GM19240 (cell line): ENCODE data around the gene GNG5.
"Not testable (repeated sequence)": the region's sequence is repeated elsewhere in the genome, so short reads cannot be mapped to it uniquely, and the experiment has no call there.

Source experiments
- DNase-seq: peaks from one replicate; pipeline ENCODE4 v3.0.0; 2011; ENCODE audit warnings: low spot score; ENCODE audit not compliant: insufficient read length

The GNG5 gene

DNA sequence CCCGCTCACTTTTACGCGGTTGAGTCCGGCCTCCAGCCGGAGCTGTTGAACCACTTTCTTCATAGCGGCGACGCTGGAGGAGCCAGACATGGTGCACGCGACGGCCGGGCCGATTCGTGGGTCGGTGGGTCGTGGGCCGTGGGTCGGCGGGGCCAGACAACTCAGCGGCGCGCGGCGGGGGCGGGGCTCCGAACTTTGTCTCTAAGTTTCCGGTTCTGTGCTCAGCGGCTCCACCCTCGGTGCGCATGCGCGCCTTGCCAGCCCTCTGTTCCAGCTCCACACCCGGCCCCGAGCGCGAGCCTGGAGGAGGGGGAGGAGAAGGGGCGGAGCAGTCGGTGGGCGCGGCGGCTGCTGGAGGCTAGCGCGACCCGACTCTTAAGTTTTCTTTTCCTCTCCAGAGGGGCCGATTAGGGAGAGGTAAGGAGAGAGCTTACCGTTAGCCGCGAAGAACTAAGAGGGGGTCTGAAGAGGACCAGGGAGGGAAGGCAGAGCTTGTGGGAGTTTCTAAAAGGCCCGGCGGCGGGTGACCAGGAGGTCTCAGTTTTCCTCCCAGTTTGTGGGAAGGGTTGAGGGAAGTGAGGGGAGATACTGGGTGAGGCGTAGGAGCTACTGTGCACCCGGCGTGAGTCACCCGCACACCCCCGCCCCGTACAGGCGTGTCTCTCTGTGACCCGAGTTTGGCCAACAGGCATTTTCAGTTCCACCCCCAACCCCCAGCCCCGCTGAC lies at the start of gene GNG5, which contains the start of gene SPATA1:
Gene GNG5 (minus strand): TSS at position 580 of the 727 bp plus-strand sequence. CDS start 490 bp downstream, at position 90.
Gene SPATA1 (plus strand): TSS at position 385 of the 727 bp plus-strand sequence. CDS start 9,974 bp downstream, outside the sequence.
- peak; percentile 55 for DNase-seq

DNA sequence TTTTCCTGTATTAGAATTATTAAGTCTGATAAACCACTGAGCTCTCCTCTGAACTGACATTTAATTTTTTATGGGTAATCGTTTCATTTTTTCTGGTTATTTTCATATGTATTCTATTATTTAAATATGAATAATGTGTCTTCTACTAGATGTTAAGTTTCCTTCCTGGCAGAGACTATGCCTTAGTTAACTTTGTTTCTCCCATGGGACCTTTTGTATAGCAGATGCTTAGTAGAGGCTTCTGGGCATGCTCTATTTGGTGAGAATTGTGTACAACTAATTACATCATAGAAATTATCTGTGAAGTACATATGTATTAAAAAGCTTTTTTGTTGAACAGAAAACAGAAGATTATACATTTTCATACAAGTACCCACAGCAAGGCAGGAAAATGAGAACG lies 44.4 kb upstream of the GNG5 start:
- no peak for DNase-seq

DNA sequence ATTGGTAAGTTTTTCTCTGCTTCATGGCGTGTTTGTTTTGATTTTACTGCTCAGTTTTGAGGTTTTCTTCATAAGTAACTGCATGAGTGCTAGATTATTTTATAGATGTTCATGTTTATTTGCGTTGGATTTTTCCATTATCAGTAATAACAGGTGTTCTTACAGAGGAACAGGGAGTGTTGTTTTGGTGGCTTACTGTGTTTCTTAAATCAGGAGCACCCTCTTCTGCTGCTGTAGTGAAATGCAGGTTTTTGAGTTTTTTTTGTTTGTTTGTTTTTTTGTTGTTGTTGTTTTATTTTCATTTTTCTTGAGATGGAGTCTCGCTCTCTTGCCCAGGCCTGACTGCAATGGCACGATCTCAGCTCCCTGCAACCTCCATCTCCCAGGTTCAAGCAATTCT lies 35.3 kb upstream of the GNG5 start:
- no peak for DNase-seq

DNA sequence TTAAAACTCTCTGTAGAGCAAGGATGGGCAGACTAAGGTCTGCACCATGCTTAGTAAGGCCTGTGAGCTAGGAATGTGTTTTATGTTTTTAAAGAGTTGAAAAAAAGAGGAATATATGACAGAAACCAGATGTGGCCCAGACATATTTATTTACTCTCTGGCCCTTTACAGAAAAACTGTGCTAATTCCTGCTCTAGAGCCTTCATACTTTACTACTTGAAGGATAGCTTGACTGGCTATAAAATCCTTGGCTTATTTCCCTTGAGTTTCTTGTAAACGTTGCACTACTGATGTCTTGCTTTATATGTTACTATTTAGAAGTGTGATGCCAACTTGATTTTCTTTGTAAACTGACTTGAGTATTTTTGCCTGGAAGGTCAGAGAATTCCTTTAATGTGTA lies 34.4 kb upstream of the GNG5 start:
- no peak for DNase-seq

DNA sequence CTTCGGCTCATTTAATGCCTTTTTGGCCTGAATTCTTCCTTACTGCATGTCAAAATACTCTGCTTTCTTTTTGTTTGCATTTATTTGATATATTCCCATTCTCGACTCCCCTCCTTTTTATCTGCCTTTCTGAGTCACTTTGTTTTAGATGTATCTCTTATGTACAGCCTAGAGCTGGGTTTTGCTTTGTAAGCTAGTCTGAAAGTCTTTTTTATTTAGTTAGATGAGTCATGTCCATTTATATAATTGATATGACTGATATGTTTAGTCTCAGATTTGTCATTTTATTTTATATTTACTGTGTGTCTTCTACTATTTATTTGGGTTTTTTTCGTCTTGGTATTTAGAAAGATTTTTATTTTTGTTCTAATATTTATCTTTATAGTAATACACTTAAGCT lies 33.6 kb upstream of the GNG5 start:
- DNase-seq, result no peak

DNA sequence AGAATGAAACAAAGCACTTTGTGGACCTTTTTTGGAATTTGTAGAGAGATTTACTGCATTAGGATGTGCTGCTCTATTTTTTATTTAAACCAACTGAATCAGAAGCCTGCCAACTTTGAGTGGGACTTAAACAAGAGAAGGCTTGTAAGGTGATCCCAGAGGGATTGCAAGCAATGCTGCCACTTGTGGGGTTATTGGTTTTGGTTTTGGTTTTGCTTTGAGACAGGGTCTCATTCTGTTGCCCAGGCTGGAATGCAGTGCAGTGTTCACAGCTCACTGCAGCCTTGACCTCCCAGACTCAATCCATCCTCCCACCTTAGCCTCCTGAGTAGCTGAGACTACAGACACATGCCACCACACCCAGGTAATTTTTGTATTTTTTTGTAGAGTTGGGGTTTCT lies 32.2 kb upstream of the GNG5 start:
- no peak for DNase-seq

DNA sequence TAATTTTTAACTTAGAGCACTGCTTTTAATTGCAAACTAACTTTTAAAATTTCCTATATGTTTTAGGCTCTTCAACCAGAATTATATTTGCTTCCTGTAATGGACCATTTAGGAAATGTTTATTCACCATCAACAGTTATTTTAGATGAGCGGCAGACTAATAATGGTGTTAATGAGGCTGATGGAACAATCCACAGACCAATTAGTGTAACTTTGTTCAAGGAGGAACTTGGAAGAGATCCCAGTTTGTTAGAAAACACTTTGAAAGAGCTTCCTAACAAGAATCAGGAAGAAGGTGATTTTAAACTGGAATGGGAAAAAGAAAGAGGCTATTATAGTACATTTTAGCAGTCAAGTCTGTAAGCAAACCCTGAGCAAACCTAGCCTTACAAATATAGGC lies 19.4 kb upstream of the GNG5 start:
- no peak for DNase-seq

DNA sequence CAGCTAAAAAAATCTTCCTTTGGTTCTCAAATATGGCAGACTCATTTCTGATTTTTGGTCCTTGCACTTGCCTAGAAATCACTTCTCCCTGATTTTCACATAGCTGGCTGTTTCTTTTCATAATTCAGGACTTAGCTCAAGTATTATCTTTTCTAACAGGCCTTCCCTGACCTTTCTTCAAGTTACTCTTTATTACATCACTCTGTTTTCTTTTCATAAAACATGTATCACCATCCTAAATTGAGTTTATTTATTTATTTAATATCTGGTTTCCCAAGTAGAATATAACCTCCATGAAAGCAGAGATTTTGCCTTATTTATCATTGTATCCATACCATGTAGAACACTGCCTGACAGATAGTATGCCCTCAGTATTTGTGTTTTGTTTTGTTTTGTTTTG lies 18.2 kb upstream of the GNG5 start:
- DNase-seq, result no peak

DNA sequence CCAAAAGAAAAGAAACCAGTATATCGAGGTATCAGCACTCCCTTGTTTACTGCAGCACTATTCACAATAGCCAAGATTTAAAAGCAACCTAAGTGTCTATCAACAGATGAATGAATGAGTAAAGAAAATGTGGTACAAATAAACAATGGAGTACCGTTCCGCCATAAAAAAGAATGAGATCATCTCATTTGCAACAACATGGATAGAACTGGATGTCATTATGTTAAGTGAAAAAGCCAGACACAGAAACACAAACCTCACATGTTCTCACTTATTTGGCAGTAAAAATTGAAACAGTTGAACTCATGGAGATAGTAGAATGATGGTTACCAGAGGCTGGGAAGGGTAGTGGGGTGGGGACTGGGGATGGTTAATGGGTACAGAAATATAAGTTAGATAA lies 4.3 kb upstream of the GNG5 start:
- DNase-seq, result no peak

DNA sequence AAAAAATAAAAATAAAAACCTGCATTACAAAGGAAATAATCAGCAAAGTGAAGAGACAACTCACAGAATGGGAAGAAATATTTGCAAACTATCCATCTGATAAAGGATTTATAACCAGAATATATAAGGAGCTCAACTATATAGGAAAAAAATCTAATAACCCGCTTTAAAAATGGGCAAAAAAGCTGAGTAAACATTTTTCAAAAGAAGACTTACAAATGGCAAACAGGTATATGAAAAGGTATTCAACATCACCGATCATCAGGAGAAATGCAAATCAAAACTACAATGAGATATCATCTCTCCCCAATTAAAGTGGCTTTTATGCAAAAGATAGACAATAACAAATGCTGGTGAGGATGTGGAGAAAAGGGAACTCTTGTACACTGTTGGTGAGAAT lies 3.8 kb upstream of the GNG5 start:
- DNase-seq, result no peak

DNA sequence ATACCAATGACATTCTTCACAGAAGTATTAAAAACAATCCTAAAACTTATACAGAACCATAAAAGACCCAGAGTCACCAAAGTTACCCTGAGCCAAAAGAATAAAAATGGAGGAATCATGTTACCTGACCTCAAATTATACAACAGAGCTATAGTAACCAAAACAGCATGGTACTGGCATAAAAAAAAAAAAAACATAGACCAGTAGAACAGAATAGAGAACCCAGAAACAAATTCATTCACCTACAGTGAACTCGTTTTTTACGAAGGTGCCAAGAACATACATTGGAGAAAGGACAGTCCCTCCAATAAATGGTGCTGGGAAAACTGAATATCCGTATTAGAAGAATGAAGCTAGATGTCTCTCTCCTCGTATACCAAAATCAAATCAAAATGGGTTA lies 2.6 kb upstream of the GNG5 start:
- DNase-seq, result no peak

DNA sequence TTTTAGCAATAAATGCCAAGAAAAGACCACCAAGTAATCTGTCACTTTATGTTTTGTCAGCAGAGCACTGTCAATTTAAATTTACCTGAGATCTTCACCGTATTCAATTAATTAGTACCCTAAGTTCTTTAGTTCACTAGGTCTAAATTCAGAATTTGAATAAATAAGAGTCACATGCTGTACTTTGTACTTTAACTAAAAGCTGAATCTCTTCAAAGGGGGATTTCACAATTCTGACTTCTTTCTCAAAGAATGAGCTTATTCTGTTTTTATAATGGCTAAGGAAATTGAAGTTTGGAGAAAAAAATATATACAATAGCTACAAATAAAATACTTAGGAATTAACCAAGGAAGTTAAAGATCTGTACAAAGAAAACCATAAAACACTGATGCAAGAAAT lies 2.1 kb upstream of the GNG5 start:
- no peak for DNase-seq

DNA sequence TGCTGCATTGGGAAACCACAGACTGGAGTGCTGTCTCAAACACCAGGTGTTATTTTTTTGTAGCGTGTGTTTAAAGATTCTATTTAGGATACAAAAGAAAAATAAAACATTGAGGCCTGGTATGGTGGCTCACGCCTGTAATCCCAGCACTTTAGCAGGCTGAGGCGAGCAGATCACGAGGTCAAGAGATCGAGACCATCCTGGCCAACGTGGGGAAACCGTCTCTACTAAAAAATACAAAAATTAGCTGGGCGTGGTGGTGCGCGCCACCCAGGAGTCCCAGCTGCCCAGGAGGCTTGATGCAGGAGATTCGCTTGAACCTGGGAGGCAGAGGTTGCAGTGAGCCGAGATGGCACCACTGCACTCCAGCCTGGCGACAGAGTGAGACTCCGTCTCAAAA lies 1.5 kb upstream of the GNG5 start:
- DNase-seq, result not testable (repeated sequence)

DNA sequence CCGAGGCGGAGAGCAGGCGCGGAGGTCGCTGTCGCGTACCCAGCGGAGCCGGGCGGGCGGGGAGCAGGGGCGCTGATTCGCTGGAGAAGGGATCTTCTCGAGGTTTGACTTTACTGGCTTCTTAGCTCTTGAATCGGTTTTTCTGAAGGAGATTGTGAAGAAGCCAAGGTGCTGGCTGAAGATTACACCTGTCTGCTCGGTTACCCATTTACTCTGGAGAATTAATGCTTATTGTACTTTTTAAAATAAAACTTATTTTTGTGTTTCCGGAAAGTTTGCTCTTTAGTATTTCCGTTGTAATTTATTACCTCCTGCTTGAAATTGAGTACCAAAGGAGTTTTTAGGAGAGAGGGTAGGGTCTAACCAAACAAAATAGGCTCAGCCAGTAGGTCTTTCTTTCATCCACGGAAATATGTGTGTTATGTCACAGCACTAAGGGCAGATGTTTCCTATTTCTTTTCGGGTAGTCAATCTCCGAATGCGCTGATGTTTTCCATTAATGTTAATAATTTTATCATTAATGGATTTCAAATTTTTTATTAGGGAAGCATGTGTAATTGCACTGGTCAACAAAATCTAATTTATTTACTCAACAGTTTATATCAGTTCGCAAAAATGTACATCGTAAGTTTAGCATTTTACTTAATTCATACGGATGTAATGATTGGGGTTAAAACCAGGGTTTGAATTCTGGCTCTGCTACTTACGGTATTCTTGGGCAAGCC lies 510 bp upstream of the GNG5 start:
- no peak for DNase-seq

DNA sequence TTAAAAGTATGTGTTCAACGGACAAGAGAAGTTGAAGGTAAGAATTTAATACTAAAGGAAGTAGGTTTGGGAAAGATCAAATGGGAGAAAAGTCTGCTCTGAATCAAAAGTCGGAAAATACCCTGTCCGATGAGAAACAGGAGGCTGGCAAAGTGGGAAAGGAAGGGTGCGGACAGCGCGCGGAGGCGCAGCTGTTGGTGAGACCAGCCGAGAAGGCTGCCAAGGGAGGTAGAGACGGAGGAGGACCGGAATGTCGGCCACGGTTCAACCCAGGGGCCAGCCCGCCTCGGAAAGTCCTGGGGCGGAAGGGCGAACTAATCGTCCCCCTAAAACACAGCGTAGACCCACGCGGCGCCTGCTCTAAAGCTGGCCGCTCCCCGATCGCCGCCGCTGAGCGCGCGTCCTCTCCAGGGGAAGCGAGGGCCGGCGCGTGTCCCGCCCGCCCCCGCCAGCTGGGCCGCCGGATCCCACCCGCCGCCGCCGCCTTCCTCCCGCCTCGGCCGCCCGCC lies 834 bp downstream of the GNG5 start:
- DNase-seq, result no peak

DNA sequence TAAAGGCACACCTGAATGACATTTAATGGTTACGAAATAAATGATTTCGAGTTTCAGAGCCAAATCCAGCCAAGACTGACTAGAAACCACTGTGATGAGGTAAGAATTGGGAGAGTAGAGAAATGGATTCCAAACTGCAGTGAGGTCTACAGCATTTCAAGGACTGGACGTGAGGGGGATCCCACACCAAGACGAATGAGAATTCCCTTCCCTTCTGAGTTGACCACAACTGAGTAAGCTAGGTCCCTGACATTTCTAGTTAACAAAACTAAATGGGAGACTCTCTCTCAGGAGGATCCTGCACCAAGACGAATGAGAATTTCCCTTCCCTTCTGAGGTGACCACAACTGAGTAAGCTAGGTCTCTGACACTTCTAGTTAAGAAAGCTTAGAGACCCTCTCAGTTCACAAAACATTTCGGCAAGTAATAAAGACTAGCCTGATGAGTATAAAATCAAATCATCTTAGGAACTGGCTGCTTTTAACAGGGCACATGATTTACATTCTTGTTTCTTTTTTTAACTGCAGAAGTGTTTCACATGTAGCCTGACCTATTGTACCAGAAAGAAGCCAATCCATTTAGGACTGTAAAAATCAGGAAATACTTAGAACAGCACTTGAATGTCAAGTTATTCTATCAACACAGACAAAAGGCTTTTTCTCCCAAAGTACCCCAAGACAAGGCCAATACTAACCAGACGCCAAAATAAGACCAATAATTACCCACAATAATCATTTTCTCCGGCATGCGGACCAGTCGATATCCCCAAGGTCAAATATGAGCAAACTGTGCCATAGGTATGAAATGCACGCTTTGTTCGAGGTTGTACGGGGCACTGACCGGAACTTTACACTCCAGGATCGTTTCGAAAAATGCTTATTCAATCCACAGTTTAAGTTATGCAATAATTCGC lies 1.5 kb downstream of the GNG5 start:
- no peak for DNase-seq

DNA sequence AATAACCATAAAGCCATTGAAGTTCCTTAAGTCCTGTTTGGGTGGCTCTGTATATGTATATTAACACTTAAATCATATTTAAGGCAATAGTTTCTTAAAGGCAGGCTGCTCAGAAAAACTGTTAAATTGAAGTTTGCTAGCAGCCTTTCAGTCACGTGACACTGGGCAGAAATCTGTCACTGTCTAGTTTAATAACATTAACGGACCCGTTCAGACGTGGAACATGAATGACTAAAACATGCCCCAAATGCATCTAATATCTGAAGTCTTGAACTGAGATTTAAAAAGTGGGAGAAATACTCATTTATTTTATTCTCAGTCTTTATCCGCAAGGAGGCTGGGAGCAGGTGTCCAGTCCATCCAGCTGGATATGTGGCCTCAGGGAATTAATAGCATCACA lies 3.5 kb downstream of the GNG5 start:
- DNase-seq, result no peak

DNA sequence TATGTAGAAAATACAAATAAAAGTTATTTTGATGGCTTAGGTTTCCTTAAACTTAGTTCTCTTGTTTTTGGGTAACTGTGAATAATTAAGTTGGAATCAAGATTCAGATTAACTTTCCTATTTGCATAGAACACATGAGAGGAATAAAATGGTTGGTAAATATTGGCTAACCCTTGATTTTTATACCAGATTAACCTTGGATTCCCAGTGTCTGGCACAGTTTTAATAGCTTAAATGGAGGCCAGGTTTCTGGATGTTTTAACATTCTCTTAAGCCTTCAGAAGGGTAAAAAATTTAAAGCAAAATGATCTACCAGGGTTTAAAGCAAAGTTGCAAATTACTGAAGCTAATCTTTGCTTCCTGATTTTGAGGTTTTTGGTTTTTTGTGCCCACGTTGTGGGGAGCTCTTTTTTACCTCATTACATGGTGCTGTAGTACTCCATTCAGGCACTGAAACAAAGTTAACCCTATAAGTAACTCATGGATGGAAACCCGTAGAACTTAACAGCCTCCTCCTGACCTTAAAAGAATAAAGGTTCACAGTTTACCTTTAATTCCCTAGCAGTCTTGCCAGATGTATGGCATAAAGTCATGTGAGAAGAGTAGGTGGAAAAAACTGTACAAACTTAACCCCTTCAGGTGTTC lies 8.6 kb downstream of the GNG5 start:
- no peak for DNase-seq

DNA sequence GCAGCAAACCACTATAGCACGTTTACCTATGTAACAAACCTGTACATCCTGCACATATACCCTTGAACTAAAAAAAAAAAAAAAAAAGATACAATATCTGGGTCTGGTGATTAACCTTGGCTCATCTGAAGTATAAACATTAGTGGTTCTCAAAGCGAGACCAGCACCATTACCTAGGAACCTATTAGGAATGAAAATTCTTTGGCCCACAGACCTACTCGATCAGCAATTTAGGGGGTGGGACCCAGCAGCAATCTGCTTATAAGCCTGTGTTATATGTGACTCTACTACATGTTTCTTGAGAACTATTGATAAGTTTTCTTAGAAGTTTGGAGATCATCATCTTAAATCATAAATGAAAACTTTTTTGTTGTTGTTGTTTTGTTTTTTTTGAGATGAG lies 9.9 kb downstream of the GNG5 start:
- no peak for DNase-seq

DNA sequence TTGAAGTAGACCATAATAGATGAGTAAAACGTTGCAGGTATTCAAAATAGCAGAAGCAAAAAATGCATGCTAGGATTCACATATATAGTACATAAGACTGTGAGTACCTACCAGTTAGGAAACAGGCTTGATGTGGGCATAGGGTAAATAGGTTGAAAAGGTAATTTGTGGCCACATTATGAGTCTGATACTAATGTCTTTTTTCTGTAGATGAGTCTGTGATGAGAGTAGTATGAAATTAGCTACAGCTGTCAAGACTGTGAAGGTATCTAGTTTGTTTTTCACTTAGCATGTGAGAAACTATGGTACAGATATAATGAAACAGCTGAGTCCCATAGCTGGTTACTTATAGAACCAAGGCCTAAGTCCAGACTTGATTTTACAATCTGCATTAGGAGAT lies 12.6 kb downstream of the GNG5 start:
- DNase-seq, result no peak

DNA sequence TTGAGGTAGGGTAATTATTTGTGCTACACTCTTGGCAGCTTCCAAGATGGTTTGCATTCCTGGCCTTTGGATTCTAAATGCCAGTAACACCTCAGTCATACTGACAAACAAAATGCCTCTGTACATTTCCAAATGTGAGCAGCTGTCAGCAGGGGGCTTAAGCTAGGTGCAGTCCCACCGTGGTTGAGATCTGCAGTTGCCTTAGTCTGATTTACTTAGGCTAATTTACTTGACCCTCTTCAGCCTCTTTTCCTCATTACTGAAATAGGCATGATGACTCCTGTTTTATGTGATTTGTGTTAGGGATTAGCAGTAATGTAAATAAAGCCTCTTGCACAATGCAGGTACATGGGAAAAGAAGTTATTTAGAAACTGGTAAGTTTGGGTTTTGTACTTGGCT lies 13.7 kb downstream of the GNG5 start:
- DNase-seq, result no peak
